Heart left ventricle (tissue), 13 donors: Measurements from ENCODE around the gene PBX1.

Source experiments
- CTCF ChIP-seq, 12 donors: fragments of 200-600 bp; sonication (generic) in 4 of 12; IDR thresholded peaks; one replicate each; pipeline versions ENCODE4 v1.5.0 to v1.8.0; 2018 to 2022; ENCODE audit warnings: antibody characterized with exemption in 12 of 12, mild to moderate bottlenecking in 5 of 12
- POLR2A ChIP-seq, 2 donors: fragments of 450-650 bp; IDR thresholded peaks; one replicate each; pipeline ENCODE4 v1.6.1; 2017; ENCODE audit warnings: antibody characterized with exemption in 2 of 2, mild to moderate bottlenecking in 2 of 2, moderate library complexity in 2 of 2
- donor health status: ischemic (EF 13 %, LVEDD 7.1; RV severe dilation, severe dysfunction).
- donor health status: DM: no; HTN: yes; CAD: no.
- donor health status: DM: no; HTN: no; CAD: no.
- donor health status: ischemic (EF 25% LVEDD 6.9; RV normal size, moderate dysfunction).
- donor health status: ischemic (EF 25% LVEDD 5.7; RV mildly dilated, moderate dysfunction).
- donor health status: ischemic (EF 35%, LVEDD 5.7; RV mildly dilated, moderate dysfunction).
- donor health status: nonischemic (EF 11% LVEDD 7.7; RV severe dilation, severe dysfunction).
- donor health status: DM: yes; HTN: yes; CAD: no.
- donor health status: PGD.
- donor health status: ischemic (EF 29% LVEDD 5.4; RV normal size, mild dysfunction).
- donor health status: nonischemic (EF 23%, LVEDD 6.1; RV moderate dilation, normal function).

GRCh38 chr1:164659621-164660411, 100.8 kb downstream of the PBX1 start:
- TF ChIP-seq CTCF (IDR thresholded peaks at IDR 0.05) (no peak), POLR2A (IDR thresholded peaks at IDR 0.05) (no peak)
